Uterus (tissue), 2 donors: Measurements from ENCODE around the gene FAM89B.

Source experiments
- CTCF ChIP-seq, 4 experiments: fragments of 200-600 bp in 2 of 4; fragments of 450-650 bp in 2 of 4; sonication (generic) in 2 of 4; IDR thresholded peaks; one replicate each; pipeline ENCODE4 v1.5.1; 2016 to 2019; ENCODE audit warnings: antibody characterized with exemption in 4 of 4, mild to moderate bottlenecking in 2 of 4, moderate library complexity in 1 of 4
- POLR2A ChIP-seq, 2 donors: fragments of 450-650 bp; IDR thresholded peaks; one replicate each; pipeline ENCODE4 v1.6.1; 2016; ENCODE audit warnings: antibody characterized with exemption in 2 of 2, mild to moderate bottlenecking in 1 of 2, moderate library complexity in 1 of 2

- TF ChIP-seq CTCF (IDR thresholded peaks at IDR 0.05) (no peak), POLR2A (IDR thresholded peaks at IDR 0.05) (no peak)
Observed at GRCh38 chr11:65617136-65617850, 45.0 kb downstream of the FAM89B start.
